ENCODE data around the gene KIF26A.

DNA sequence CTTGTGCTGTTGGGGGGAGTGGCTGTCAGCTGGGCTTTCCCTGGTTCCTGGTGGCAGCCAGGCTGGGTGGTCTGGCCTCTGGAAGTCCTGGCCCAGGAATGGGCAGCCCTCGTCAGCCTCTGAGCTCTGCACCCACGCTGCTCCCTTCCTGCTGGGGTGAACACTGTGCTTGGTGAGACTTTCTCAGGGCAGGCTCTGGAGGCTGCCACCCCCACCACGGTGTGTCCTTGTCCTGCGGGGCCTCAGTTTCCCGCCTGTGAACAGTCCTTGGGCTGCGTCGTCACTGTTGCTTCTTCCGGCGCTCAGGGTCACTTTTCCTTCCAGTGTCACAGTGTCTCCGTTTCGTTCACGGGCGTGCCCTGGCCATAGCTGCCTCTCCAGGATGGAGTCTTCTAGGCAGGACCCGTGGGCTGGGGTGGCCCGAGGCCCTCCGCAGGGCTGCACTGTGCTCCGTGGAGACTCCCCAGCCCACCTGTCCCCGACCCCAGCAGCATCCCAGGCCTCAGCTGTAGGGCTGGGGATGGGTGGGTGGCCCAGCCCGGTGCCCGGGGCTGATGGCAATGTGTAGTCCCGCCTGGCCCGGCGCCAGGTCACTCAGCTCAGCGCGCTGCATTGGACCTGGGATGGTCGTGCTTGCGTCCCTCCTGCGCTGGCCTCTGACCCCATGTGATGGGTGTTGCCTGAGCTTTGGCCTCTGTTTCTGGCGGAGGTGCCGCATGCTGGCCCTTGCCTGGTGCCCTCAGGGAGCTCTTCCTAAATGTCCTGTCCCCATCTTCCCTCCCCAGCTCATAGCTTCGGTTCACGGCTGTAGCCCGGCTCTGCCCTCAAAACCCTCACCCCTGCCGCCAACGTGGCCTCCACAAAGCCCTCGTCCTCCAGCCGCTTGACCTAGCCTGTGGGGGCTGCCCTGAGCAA is 6.8 kb downstream of the KIF26A start:
- TF ChIP-seq, protein P1, sequence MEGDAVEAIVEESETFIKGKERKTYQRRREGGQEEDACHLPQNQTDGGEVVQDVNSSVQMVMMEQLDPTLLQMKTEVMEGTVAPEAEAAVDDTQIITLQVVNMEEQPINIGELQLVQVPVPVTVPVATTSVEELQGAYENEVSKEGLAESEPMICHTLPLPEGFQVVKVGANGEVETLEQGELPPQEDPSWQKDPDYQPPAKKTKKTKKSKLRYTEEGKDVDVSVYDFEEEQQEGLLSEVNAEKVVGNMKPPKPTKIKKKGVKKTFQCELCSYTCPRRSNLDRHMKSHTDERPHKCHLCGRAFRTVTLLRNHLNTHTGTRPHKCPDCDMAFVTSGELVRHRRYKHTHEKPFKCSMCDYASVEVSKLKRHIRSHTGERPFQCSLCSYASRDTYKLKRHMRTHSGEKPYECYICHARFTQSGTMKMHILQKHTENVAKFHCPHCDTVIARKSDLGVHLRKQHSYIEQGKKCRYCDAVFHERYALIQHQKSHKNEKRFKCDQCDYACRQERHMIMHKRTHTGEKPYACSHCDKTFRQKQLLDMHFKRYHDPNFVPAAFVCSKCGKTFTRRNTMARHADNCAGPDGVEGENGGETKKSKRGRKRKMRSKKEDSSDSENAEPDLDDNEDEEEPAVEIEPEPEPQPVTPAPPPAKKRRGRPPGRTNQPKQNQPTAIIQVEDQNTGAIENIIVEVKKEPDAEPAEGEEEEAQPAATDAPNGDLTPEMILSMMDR (IDR thresholded peaks at IDR 0.05), result no peak
- TF ChIP-seq POLR2AphosphoS5 (IDR thresholded peaks at IDR 0.05), result no peak
- TF ChIP-seq POLR2A (IDR thresholded peaks at IDR 0.05), result no peak
